ENCODE data around the gene NIPAL4.

DNA sequence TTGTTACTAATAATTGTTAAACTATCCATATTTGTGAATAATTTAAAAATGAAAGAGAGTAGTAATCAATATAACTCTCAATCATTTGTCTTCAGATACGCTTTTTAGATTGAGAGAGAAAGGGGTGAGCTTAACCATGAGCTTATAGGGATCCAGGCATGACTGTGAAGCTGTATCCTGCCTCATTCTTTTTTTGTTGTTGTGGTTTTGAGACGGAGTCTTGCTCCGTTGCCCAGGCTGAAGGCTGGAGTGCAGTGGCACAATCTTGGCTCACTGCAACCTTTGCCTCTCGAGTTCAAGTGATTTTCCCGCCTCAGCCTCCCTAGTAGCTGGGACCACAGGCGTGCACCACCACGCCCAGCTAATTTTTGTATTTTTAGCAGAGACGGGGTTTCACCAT lies 44.0 kb downstream of the NIPAL4 start:
- TF ChIP-seq, protein P1, sequence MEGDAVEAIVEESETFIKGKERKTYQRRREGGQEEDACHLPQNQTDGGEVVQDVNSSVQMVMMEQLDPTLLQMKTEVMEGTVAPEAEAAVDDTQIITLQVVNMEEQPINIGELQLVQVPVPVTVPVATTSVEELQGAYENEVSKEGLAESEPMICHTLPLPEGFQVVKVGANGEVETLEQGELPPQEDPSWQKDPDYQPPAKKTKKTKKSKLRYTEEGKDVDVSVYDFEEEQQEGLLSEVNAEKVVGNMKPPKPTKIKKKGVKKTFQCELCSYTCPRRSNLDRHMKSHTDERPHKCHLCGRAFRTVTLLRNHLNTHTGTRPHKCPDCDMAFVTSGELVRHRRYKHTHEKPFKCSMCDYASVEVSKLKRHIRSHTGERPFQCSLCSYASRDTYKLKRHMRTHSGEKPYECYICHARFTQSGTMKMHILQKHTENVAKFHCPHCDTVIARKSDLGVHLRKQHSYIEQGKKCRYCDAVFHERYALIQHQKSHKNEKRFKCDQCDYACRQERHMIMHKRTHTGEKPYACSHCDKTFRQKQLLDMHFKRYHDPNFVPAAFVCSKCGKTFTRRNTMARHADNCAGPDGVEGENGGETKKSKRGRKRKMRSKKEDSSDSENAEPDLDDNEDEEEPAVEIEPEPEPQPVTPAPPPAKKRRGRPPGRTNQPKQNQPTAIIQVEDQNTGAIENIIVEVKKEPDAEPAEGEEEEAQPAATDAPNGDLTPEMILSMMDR (IDR thresholded peaks at IDR 0.05) = no peak
- no peak for TF ChIP-seq POLR2A (IDR thresholded peaks at IDR 0.05)
- no peak for TF ChIP-seq POLR2AphosphoS5 (IDR thresholded peaks at IDR 0.05)
- no peak for TF ChIP-seq EP300 (IDR thresholded peaks at IDR 0.05)
